CD4-positive, alpha-beta T cell treated with Interleukin-17A for 1 hour (primary cell): Measurements from ENCODE around the gene TNFSF15.

ENCODE experiments used
- DNase-seq: peaks from one replicate; pipeline ENCODE4 v3.0.0-alpha.2; 2020

The TNFSF15 gene

DNA sequence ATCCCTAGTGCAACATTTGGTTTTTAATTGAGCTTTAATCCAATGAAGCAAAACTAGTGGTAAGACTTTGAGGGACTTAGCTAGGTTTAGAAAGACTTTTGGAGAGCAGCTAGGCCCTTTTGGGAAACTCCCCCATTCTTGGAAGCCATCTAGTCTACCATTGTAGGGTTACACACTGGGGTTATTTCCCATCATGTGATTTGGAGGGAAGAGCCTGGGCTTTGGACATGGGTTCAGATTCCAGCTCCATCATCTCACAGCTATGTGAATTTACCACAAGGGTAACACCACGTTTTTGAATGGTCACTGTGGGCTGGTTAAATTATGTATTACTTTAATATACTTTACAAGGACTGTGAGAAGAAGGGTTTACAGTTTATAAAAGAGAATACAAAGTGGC, 18.3 kb upstream of the TNFSF15 start:
- no peak for DNase-seq

DNA sequence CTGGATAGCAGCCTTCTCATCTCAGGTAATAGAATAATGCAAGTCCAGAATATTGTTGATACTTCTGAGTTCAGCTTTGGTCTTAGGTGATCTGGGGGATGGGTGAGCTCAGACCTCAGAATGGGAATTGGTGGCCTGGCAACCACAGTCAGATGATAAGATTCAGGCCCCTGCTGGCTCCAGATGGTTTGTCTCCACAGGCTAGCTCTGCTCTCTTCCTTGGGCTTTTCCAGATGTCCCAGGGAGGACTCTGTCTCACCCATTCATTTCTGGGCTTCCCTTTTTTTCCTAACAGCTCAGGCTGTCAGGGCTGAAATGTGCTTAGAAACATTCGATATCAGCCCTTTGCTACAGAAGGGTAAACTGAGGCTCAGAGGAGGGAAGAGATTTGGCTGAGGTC, 17.6 kb upstream of the TNFSF15 start:
- DNase-seq = no peak

DNA sequence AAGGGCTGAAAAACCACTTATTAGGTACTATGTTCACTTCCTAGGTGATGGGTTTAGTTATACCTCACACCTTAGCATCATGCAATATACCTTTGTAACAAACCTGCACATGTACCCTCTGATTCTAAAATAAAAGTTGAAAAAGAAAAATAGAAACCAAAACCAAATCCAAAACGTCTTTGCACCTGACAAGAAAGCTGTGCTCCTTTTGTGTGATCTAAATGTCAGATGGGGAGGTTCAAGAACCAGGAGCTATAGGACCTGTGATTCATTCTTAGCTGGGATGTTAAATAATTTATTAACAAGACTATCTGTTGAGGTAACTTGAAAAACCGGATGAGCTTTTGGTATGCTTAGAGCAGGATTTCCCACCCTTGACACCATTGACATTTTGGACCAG, 16.9 kb upstream of the TNFSF15 start:
- DNase-seq = no peak

DNA sequence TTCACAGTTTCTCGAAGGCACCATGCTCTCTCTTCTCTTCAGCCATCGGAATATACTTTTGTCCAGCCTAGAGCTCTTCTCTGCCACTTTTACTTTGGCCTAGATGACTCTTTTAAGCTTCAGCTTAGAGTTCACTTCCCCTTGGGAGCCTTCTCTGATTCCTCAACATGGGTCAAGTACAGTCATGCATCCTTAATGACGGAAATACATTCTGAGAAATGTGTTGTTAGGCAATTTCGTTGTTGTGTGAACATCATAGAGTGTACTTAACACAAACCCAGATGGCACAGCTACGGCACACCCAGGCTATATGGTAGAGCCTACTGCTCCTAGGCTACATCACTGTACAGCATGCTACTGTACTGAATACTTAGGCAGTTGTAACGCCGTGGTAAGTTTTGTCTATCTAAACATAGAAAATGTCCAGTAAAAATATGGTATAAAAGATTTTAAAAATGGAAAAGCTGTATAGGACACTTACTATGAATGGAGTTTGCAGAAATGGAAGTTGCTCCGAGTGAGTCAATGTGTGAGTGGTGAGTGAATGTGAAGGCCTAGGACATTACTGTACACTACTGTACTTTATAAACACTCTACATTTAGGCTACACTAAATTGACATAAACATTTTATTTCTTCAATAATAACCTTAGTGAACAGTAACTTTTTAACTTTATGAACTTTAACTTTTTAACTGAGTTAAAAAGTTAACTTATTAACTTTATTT, 15.1 kb upstream of the TNFSF15 start:
- DNase-seq = no peak

DNA sequence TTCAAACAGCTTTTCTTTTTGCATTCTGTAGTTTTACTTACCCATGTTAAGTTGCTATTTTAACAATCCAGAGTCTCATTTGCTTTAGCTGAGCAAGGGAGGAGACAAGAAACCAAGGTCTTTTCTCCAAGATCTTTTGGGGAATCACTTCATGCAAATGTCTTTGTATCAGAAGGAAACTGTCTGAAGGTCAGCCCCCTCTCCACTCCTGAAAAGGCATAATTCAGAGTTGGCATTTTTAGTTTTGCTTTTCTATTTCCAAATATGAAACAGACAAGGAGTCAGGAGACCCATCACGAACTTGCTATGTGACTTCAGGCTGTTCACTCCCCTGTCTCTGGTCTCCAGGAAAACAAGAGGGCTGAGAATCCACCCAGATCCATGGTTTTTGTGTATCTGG, 12.3 kb upstream of the TNFSF15 start:
- DNase-seq = no peak

DNA sequence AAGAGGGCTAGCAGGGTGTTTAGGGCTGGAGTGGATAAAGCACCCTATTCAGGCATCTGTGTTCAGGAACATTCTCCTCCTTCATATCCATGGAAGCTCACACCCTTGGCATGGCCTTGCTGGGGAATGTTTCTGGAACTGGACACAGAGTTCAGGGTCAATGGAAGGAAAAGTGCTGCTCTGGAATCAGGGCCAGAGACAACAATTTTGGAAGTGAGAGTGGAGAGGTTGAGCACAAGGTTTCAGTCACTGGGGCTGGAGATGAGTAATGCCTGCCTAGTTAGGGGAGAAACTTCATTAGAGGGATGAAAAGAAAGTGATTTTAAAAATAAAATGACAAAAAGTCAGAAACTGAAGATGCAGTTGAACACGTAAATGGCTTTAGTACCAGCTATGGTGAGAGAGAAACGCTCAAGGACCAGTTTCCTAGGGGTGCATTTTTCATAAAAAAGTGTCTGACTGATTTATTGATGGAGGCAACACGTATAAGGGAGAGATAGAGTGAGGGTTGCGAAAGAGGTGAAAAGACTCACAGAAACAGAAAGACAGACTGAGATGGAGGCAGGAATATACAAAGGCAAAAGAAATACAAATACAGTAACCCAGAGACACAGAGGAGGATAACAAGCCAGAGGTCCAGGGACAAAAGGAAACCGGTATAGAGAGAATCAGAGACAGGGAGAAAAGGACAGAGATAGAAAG, 8.0 kb upstream of the TNFSF15 start:
- DNase-seq = no peak

DNA sequence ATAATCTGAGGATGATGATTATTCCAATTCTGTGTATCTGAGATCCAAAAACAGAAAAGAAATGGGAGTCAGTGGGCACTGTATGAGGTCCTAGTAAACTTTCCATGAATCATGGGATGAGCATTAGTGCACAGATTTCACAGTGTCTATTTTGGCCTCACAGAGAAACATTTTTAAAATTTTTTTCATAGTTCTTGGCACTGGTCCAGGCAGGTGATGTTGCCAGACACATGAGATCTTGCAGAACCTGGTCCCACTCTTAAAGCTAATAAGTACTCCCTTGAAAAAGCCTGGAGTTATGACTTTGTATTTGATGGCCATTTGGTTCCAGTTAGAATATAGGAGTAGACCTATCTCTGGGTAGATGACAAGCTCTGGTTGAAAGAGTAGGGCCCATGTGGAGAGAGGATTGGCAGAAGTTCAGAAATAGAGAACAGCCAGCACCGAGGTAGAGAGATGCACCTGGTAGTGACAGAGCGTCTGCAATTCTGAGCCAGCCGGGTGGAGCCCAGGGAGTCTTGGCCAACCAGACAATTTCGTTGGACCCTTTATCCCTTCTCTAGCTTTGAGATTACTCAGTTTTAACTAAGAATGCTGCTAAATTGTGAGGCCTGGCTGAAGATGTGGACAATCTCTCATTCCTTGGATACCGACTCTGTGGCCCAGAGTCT, 6.3 kb upstream of the TNFSF15 start:
- no peak for DNase-seq

DNA sequence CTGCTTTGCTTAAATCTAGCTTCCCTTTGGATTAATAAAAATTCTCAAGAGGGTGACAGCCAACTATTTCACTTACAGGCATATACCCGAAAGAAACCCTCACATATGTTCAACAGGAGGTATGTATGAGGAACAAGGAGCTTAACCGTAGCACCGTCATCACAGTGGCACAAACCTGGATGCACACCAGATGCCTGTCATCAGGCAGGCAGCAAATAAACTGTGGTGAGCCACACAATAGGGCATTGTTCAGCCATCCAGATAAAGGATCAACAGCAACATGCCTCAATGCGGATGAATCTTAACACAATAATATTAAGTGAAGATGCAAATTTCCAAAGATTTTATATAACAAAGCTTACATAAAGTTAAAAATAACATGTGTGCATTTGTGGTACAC, 5.5 kb upstream of the TNFSF15 start:
- no peak for DNase-seq

DNA sequence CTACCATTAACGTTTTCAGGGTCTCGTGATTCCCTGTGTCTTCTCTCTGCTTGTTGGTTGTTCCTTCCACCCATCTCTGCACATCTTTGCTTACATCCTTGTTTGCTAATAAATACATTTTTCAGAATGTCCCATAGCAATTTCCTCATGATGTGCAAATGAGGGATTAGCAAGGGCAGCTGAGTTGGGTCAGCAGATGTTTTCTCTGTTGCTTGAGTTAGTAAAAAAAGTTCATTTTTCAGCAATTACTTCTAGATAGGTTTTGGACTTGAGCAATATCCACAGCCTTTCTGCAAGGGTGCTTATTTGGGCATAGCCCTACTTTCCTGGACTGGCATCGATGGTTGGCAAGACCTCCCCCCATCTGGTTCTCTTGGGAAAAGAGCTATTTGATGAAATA, 4.8 kb upstream of the TNFSF15 start:
- no peak for DNase-seq

DNA sequence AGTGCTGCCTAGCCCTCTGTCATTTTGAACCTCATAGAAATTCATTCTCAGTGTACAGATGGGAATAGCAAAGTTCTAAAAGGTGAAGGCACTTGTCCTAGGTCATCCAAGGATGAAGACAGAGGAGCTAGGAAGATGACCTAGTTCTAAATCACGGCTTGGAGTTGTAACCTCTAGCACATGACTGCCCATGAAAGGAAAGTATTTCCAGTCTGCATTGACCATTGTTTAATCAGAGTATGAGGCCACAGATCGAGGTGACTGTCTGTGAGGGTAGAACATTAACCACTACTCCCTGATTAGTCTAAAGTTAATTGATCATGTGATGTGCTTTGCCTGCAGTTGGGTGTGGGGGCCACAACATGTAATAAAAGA, 674 bp upstream of the TNFSF15 start:
- DNase-seq = no peak

DNA sequence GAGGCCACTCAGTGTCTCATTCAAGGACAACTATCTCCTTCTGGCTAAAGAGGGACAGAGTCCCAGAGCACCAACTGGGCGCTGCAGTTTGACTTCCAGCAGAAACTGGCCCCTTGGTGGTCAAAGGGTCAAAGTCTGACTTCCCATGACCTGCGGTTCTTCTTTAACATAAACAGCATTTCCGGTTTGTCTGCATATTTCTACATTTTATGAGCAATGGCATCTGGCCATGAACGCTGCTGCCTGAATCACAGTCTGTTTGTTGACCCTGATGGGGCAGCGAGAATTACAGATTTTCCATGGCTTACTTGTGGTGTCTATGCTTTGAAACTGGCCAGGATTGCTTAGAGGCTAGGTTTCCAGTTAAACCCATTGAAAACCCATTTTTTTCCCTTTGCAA, 1.3 kb downstream of the TNFSF15 start:
- no peak for DNase-seq

DNA sequence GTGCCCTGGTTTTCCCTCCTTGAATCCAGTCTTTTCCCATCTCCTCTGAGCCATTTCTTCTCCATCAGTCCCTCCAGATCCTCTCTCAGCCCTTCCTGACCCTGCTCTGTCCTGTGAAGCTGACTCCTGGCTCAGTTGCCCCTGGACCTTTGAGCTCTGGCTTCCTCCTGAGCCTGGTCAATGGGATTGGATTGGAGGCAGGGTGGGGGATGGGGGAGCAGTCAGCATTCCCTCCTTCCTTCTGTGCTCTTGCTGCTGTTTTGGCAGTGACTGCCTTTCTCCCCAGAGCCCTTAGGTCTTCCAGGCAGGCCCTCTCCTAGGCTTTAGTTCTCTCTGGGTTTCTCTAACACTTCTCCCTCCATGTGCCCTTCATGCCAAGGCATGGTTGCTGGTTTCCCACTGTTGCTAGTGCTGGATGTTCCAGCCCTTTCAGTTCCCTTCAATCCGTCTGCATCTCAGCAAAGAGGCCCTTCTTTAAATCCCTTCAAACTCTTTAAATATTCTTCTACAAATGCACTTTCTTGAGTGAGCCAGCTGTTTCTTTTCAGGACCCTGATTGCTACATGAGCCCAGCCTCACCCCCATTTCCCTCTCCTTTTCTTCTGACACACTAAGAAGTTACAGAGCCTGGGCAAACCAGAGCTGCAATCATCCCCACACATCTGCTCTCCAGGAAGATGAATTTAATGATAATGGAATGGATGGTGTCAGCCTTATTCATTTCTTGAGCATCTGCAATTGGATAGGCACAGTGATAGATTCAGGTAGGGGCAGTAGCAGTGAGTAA, 2.2 kb downstream of the TNFSF15 start:
- no peak for DNase-seq

DNA sequence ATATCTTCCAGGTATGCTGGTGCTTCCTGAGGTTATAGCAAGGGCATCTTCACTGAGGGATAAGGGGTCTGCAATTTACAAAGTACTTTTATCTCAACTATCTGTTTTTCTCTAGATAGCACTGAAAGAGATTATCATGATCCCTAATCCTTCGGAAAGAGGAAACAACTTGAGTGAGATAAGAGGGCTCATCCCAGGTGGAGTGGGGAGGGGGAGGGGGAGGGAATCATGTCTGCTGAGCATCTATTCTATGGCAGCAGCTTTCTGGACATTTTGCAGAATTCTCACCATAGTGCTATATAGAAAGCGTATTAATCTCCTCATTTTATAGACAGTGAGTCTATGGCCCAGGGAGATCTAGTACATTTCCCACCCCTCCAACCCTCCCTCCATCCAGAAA, 5.9 kb downstream of the TNFSF15 start:
- DNase-seq = no peak

DNA sequence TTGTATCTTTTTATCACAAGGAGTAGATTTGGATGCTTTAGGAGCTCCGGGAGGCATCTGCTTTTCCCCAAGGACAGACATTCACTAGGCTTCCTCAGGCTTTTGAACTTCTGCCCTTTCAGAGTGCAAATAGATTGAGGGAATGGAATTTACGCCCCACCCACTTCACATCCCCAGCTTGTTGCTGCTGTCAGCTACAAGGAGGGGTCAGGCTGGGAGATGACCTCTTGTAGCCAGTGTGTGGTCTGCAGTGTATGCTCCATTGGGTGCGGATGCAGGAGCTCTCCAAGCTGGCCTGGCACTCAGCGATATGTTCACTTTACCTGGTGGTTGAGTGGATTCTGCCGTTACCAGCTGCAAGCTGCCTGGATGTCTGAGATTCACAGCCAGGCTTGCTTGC, 6.4 kb downstream of the TNFSF15 start:
- DNase-seq = no peak

DNA sequence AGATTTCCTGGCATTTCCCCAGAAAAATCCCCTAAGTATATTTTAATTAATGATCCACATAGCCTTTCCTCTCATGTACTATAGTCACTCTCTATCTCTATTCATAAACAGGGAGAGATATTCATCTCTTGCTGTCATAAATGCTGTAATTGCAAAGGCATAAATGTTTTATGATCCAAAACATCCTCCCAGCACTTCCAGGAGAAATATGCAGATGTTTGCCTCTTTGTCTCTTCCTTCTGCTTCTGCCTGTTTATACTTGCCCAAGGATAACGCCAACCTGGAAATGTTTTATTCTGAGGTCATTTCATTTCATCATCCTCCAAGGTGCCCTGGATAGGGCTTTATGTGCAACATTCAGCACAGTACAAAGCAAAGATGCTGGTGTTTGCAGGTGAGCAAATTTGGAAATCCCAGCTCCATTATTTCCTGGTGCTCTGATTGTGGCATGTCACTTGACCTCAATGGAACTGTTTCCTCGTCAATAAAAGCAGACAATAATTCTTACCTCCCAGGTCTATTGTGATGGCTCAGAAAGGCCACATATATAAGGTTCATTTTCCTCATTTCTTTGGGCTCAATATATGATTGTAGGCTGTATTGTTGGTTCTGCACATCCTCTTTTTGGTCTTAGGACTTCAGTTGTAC, 6.9 kb downstream of the TNFSF15 start:
- DNase-seq = no peak

DNA sequence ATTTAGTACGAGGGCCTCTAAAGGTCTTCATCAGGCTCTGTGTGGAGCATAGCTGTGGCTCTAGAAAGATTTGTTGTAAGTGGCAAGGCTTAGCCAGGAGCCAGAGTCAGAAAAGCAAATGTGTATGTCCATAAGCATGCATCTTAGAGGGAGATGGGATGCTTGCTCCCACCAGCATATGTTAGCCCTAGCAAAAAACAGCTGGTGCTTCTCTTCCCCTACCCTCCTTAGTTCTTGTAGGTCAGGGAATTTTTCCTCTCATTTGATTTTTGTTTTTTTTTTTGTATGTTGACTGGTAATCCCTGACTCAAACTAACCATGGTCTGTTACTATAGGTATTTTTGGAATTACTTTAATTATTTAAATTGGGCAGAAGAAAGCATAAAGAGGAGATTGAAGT, 7.7 kb downstream of the TNFSF15 start:
- no peak for DNase-seq

DNA sequence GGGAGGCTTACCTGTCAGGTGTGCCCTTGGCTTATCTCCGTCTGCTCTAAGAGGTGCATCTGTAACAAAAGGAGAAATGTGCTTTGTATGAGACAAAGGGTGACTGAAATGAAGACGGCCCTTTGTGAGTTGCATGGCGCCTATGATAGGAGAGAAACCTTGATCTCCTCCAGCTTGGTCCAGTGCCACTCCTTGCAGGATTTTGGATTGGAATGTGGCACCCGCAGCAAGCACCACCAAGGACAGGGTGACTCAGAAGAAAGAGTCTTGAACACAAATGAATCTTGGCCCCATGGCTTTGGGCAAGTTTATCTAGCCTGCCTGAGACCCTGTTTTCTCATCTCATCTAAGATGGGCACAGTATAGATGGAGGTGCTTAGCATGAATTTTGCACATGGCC, 13.4 kb downstream of the TNFSF15 start:
- DNase-seq = no peak

DNA sequence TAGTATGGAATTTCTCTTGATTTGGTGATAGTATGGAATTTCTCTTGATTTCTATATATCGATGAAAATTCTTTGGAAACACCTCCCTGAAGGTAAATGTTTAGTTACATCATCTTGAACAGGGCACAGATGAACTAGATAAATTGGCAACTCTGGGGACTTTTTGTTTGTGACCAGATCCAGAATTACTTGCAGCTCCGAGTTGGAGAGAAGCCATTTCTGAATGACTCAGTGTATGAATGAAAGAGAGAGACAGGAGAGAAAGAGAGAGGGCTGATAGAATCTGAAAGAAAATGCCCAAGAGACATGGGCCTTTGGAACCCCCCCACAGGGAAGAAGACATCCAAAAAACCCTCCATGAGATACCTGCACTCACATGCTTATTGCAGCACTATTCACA, 14.1 kb downstream of the TNFSF15 start:
- no peak for DNase-seq

DNA sequence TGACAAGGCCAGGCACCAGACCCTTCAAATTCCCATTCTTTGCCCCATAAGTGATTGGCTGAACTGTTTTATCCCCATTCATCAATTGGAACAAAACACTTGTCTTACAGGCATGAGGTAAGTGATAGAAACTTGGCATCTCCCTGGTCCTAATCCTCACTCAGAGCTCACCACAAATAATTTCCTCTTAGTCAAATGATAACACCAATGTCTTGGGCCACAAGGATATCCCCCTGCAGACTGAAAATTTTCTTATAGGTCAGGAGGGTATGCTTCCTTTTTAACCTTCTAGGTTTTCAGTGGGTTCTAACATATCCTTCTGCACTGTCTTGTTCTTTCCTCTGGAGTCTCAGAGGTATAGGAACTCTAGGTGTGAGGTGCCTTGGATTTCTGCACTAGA, 14.5 kb downstream of the TNFSF15 start:
- no peak for DNase-seq

DNA sequence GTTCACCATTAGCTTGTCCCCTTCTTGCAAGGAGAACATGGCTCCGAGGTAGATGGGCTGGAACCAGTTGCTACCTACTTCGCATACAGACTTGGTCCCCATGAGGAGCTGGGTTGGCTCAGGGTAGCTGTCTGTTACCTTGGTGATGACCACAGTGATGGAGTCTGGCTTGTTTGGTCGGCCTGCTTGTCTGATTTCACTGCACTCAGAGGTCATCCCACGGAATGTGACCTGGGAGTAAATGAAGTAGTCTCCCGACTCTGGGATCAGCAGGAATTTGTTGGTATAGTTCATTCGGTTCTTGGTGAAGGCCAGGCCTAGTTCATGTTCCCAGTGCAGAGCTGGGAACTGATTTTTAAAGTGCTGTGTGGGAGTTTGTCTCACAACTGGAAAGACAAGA, 15.3 kb downstream of the TNFSF15 start:
- no peak for DNase-seq

DNA sequence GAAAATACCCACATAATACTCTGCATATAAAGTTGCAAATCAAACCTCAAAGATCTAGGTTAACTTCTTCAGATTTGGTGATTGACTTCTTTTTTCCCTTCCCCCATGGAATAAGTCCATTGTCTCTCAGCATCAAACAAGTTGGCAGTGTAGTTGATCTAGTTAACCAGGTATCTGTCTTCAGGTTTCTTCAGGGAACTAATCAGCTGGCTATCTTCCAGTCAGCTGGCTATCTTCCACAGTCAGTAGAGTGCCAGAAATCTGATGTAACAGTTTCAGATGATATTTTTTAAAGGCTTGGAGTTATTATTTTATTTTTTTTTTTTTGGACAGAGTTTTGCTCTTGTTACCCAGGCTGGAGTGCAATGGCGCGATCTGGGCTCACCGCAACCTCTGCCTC, 16.8 kb downstream of the TNFSF15 start:
- DNase-seq = no peak

DNA sequence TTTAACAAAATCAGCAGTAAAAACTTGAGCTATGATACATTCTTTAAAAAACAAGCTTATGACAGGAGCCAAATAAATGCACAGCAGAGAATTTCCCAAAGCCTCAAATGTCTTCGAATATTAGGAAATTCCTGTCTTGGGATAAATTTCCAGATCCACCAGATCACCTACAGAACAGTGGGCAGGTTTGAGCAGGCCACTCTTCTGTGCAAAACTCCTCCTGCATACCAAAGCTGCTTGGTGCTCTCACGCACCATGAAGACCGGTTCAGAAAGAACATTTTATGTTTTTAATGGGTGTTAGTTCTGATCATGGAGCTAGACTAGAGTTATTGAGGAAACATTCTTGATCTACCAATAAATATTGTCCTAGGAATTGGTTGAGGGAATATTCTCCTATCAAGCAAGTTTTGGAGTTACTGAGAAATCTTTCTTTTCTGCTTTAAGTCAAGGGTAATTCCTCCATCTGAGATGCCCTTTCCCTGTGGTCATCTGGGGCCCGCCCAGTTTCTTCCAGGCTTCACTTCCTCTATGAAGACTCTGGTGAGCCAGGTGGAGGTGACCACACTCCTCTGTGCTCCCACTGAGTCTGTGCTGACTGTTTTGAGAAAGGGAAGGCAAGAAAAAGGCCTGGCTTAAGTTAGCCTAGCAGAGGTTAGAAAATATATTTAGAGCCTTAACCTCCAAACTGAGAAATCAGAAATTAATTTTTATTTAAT, 17.9 kb downstream of the TNFSF15 start:
- DNase-seq = no peak
